CD4-positive, alpha-beta T cell treated with Interleukin-2 at 100 ng/mL for 4 hours (primary cell): Measurements from ENCODE around the gene PXDC1.

Experiments used
- DNase-seq: peaks from one replicate; pipeline ENCODE4 v3.0.0-alpha.2; 2020; ENCODE audit warnings: low spot score

Gene PXDC1, protein sequence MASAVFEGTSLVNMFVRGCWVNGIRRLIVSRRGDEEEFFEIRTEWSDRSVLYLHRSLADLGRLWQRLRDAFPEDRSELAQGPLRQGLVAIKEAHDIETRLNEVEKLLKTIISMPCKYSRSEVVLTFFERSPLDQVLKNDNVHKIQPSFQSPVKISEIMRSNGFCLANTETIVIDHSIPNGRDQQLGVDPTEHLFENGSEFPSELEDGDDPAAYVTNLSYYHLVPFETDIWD

DNA sequence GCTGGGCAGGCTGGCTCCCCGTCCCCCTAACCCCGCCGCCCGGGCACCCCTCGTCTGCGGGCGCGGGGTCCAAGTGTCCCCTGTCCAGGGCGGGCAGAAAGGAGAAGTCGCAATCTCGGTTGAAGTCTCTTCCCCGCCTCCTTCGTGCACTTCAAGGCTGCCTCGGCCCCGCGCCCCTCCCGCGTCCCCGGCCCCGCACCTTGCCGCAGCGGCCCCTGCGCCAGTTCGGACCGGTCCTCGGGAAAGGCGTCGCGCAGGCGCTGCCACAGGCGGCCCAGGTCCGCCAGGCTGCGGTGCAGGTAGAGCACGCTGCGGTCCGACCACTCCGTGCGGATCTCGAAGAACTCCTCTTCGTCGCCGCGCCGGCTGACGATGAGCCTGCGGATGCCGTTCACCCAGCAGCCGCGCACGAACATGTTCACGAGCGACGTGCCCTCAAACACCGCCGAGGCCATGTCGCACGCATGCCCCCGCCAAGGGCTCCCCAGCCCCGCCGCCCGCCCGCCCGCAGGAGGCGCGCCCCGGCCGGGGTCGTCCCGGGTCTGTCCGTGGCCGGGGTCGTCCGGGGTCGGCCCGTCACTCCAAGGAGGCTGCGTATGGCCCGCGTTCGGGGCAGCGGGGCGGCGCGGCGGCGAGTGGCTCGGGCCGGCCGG, at the start of gene PXDC1:
Gene PXDC1, minus strand, starts transcription at position 637 of the 653 bp plus-strand sequence. Its CDS starts 182 bp downstream, at position 455.
- DNase-seq, result peak; percentile 14

DNA sequence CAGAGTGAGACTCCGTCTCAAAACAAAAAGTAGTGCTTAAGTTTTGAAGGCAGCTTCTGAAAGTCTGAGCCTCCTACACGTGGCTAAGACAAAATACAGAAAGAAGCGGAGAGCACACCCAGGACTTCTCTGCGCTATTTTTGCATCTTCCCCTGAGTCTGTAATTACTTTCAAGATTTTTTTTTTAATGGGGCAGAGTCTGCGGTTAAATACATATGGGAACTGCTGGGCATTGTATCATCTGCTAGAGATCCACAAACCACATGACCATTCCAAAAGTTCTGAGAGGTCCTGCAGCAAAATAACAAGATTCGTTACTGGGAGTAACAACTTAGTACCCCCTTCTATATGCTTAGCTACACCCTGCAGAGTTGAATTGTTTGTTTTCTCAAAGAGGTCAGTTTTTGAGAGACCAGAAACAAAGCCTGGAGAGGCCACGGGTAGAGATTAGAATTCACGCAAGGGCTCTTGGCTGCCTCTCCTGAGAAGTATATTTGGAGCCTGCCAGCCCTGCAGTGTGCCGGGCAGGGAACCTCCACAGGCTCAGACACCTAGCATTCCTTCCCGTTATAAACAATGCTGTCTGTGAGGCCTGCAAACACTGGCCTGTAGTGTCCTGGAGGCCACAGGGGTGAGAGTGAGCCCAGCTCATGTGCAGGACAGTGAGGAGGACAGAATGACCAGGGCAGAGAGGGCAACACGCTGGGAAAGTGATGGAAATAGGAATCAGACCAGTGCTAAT, 49.5 kb upstream of the PXDC1 start:
- no peak for DNase-seq

DNA sequence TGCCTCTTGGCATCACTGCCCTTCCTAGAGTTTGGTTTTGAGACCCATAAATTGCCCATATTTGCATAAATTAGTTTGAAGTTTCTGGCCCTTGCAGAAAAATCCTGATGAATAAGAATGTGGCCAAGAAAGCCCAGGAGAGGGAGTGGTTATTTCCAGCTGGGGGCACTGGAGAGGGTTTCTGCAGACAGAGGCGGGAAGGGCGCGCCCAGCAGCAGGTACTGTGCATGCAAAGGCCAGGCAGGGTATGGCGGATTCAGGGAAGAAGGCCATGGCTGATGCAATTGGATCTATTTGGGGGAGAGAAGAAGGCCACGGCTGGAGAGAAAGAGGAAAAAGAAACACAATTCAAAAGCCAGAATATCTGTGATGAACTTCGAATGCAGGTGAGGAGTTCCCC, 48.2 kb upstream of the PXDC1 start:
- no peak for DNase-seq

DNA sequence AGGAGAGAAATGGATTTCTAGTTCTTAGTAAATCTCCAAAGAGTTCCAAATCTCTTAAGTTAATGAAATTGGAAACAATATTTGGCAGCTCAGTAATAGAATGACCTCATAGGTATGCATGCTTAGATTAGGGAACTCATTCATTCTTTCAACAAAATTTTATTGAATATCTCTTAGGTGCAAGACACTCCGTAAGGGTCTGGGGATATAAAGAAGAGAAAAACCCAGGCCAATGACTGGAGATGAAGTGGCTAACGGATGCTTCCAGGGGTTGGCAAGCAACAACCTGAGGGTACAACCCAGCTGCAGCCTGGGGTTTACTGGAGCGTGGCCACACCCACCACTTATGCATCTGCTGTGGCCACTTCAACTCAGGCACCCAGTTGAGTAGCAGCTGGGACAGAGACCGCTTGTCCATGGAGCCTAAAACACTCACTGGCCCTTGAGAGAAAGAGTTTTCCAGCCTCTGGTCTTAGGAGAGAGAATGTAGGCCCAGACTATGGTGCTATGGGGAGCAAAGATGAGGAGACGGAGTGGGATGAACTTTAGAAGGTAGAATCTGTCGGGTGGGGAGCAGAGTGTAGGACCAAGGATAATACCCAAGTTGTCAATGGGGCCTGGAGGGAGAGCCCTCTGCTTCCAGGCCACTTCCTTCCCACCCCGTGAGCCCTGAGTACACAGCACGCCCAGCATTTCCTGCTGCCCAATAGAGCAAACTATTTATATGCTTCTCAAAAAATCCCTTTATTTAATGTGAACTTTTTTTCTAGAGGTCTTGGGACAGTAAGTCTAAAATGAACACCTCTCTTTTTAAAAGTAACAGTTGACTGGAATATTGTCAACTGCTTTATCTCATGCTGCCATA, 46.8 kb upstream of the PXDC1 start:
- DNase-seq, result no peak

DNA sequence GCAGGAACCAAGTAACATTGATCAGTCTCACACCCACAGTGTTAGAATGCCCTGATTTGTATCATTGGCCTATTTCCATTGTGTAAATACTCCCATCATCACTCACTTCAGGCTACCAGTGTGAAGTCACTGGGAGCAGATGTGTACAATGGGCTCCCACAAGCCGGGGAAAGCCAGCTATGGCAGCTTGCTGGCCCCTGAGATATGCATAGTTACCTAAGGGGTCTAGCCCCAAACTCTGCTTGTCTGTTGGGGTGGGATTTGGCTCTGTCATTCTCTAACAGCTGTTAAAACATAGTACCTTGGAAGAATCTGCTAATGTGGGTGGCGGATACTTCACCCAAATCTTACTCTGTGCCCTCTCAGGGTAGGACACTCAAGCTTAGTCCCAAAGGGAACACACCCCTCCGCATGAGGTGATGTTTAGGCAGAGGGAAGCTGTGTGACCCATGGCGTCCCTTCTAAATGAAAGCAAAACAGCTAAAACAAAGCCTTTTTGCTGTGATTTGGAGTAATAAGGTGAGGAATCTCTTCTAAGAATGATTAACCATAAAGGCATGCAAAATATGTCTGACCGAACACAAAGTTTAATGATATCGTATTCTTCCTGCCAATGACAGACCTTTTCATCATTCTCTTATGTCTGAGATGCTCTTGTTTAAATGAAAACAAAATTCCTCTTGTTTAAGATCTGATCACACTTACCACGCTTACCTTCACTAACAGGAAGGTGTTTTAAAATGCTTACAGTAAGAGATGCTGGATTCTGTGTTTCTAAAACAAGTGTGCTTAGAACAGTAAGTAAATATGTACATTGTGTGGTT, 45.9 kb upstream of the PXDC1 start:
- no peak for DNase-seq

DNA sequence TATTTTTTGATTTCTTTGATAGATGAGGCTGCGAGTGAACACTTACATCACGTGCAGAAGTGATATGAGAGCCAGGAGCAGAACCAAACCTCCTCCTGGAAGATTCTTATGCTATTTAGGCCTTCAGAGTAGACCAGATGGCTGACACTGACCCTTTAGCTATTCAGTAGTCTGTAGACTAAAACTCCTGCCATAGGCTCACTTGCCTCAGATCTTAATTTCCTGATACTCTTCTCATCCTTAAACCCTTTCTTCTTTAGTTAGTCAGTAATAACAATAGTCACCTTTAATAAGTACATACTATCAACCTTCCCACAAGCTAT, 45.2 kb upstream of the PXDC1 start:
- DNase-seq, result no peak

DNA sequence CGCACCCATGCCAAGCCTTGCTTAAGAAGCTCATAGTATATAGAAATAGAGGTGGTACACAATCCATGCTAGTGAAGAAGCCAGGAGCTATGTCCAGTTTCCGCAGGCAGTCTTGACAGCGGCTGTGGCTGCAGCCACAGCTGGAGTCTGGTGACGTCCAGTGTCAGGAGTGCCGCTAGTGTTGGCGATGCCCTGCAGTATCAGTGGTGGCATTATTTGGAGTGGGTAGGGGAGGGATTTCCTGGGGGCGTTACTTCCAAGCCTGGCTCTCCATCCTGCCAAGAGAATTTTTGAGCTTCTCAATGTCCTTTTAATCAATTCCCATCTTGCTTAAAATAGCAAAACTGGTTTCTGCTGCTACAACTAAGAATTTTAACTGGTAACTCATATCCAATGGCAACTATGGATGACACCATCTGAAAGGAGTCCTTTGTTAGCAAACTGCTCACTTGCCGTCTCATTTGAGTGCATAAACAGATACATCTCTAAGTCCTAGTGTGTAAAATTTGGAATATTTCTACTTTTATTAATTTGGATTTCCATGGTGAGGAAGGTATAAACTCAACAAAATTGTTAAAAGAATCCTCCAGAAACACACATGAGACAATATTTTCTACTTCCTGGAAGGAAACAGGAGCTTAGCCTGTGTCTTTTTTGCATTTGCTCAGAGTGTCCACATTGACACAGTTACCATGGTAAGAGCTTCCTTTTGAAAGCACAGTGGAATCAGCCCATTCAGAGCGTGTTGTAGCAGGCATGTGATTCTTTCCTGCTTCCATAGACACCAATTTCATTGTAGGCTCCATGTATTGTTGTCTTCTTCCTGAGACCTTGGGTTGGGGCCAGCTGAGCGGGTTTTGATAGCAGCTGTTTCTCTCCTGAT, 44.6 kb upstream of the PXDC1 start:
- DNase-seq, result no peak

DNA sequence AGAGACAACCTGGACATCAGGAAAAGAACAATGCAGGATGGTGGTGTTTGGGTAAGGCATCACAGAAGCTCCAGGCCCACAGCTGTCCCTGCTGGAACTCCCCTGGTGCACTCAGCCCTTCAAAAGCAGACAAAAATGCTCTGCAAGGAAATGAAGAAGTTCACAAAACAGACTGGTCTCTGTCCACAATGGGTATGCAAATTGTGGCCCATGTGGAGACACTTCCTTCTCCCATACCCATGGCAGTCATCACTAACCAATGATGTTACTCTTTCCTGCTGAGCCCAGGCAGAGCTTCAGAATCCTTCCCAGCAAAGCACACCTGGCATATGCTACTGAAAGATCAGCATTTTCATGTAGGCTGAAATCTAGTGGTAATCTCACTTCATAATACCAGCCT, 42.6 kb upstream of the PXDC1 start:
- no peak for DNase-seq

DNA sequence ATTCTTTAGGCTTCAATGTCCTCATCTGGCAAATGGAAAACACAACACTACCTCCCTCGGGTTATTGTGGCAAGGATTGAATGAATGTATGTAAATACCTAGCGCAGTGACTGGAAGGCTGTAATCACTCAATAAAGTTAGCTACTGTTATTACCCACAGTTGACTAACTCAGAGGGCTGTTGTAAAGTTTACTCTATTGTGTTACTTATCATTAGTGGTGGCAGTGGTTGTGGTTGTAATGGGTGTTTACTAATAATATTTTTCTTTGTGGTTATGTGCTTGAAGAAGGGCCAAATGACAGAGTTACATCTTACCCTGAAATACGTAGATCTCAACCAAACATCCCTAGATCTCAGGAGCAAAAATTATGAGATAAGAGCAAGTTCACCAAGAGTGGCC, 42.0 kb upstream of the PXDC1 start:
- DNase-seq, result no peak

DNA sequence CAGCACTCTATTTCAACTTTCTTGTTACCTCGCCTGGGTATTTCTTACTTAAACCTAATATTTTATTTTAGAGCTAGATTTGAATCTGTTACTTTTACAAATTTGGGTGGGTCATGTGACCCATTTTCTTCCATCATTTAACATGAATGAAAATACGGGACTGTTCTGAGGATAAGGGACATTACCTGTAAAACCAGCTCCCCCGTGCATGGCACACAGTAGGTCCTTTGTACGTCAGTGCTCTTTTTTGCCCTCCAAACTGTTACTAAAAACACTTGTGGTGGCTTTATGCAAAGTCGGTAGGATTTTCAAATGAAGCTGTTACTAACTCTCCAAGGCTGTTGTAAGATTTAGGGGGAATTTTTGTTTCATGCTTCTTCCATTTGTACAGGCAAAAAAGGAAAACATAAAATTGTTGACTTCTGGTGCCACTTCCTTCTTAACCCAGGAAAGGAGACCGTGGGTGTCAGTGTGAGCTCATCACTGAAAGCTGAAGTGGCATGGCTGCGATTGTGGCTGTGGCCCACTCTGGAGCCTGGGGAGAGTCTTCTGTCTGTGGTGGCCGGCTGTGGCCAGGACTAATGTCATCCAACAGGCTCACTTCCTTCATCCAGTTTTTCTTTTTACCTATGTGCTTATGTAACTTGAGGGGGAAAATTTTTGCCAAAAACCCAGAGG, 40.2 kb upstream of the PXDC1 start:
- no peak for DNase-seq

DNA sequence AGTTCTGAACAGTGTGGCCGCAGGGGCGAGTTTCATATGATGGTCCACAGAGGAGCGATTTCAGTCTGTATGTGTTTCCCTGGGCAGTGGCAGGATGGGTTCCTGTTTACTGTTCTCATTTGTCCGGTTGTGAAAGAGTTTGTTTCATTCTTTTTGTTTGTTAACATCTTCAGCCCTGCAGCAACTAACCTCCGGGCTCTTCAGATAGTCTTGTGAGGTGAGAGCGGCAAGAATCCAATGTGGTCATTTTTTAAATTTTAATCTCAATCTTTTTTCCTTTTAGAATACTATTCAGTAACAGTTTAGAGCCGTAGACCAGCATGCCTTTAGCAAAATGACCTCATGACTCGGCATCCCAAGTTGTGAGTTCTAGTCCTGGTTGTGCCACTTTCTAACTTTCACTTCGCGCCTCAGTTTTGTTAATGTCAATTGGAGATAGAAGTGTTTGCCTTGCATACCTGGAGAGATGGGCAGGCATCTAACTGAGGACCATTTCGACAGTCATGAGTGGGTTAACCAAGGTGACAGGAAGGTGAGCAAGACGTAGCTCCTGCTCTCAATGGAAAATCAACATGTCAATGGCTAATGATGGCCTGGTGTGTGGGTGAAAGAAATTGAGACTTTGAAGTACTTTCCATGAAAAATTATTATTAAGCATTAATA, 38.5 kb upstream of the PXDC1 start:
- no peak for DNase-seq

DNA sequence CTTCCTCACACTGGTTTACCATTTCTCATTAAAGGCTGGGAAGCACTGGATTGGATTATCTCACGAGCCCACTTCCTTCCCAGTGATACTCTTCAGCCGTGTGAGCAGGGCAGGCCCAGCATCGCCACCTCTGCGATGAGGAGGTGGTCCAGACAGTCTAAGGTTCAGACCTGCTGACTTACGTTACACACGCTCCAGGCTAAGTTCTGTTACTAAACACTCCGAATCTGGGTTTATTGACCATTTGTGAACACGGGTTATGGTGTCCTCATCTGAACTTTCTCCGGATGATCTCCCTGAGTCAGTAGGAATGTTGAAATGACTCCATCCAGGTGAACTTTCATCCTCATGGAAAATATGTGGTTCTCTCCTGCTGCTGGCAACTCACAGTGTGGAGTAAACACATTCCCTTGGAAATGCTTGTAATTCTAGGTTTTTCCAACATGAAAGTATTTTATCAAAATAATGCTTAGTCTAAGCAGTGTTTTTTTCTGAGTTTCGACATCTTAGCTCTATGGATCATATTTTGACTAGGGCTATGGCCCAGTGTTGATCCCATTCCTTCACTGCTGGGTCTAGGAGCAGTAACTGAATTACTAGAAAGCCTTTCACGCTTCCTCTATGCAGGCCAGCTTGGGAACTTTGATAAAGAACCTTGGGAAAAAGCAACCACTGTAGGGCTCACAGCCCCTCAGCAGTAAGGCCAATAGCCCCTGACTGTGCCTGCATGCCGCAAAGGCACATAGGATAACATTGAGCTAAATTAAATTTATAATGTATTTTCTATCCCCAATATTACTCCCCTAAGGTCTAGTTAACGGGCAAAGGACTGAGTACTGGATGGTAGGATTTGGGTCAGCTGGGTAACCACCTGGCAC, 37.7 kb upstream of the PXDC1 start:
- DNase-seq, result no peak

DNA sequence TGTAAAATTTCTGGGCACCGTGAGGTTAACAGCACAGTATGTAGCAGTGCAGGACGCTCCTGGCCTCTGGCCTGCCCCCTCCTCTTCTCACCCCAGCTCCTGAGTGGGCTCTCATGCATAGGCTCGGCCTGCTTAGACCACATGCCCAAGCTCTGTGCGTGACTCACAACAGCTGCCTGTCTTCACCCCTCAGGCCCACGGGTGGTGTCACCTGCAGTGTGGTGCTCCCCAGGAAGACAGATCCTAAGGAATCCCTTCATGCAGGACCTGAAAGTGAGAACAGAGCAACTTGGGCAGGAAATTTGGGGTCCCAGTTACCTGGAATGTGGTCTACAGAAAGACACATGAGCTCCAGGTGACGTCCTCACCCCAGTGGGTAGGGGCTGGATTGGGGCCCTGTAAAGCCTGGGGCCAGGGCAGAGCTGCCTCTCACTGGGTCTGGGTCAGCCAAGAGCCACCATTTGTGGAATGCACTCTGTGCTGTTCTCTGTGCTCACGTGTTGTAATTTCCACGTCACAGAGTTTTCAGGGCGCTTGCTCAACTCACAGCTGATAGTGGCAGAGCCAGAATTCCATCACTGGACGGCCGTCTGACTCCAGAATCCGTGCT, 37.0 kb upstream of the PXDC1 start:
- DNase-seq, result no peak

DNA sequence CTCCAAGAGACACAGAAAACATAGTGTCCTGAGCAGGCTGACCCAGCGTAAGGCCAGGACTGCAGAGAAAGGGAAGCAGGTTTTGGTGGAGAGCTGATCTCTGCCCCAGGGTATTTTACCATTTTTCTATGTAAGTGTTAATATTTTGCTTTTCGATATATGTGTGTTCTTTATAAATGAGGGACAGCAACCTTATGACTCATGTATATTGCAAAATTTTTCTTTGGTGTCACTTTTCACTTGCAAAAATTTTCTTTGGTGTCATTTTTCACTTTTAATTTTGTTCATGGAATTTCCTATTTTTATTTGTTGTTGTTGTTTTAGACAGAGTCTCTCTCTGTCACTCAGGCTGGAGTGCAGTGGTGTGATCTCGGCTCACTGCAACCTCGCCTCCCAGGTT, 34.6 kb upstream of the PXDC1 start:
- DNase-seq, result no peak

DNA sequence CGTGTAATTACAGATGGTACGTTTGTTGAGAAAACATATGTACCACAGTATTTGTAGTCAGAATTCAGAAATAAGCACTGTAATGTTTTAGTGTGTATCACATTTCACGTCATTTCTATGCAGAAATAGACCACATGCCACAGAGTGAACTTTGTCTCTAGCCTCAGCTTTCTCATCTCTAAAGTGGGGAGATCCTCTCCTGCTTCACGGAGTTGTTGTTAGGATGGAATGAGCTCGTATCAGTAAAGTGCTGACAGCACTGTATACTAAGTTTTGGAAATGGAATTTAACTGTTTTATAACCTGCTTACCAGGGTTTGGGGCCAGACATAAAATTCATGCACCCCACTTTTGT, 34.2 kb upstream of the PXDC1 start:
- DNase-seq, result no peak

DNA sequence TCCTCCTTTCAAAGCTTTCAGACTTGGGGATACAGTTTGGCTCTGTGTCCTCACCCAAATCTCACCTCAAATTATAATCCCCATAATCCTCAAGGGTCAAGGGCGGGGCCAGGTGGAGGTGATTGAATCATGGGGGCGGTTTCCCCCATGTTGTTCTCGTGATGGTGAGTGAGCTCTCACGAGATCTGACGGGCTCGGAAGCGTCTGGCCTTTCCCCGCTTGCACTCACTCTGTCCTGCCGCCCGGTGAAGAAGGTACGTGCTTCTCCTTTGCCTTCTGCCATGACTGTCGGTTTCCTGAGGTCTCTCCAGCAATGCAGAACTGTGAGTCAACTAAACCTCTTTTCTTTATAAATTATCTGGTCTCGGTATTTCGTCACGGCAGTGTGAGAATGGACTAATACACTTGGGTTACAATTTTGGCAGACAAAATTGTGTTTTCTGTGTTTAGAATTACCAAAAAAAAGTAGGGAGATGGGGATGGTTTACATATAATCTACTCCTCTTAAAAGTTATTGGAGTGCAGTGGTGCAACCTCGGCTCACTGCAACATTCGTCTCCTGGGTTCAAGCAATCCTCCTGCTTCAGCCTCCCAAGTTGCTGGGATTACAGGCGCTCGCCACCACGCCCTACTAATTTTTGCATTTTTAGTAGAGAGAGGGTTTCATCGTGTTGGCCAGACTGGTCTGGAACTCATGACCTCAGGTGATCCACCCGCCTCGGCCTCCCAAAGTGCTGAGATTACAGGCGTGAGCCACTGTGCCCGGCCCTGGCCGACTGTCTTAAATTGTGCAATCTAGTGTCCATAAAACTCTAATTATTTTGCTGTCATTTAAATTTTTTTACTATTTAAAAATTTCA, 33.6 kb upstream of the PXDC1 start:
- DNase-seq, result no peak

DNA sequence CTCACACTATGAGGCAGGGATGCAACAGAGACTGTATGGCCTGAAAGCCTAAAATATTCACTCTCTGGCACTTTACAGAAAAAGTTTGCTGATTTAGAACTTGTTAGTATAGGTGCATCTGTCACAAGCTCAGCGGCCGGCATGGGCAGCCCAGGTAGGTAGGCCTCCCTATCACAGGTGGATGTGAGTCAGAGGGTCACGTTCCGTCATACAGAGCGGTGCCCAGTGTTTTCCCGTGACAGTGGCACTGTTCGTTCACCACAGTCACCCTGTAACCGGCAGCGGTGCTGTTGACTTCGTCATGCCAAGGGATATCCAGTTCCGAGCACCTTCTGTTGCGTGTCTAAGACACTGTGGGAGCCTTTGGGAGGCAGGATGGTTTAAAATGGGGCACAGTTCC, 32.9 kb upstream of the PXDC1 start:
- no peak for DNase-seq
